IPS DF 19.7 (cell line): ENCODE measurements around the gene ATP6V1A.

Source experiments
- DNase-seq: peaks from one replicate; pipeline ENCODE4 v3.0.0-alpha.2; 2013; ENCODE audit warnings: low read depth, low spot score

ATP6V1A gene

DNA sequence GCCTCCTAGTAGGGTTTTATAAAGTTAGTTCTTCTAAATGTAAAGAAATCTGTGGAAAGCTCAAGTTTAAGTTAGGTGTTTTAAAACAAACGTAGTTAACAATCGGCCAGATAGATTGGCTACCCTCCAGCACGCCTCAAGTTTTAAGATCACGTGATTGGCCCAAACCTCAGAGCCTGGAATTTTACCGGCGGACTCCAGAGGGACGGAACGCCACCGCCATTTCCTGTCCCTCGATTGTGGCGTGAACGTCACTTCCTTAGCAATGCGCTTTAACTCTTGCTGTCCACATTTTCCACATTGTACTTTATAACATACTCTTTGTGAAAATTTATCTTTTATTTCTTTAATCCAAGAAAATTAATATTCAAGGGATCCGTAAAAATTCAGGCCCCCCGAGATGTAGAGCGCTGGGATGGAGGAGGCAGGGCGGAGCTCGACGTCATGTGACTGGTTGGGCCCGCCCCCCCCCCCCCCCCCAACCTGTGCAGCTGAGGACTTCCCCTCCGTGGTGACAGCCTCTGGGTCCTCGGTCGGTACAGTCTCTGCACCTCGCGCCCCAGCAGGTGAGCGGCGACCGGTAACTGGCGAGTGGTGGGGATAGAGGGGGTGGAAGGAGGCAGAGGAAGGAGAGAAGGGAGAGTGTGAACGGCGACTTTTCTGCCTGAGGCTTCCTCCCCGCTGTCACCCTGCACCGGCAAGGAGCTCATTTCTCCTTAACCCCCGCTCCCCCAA, at the start of gene ATP6V1A:
Gene ATP6V1A (plus strand): TSS at position 488 of the 735 bp plus-strand sequence. CDS start 31,719 bp downstream, outside the sequence.
- DNase-seq: no peak

DNA sequence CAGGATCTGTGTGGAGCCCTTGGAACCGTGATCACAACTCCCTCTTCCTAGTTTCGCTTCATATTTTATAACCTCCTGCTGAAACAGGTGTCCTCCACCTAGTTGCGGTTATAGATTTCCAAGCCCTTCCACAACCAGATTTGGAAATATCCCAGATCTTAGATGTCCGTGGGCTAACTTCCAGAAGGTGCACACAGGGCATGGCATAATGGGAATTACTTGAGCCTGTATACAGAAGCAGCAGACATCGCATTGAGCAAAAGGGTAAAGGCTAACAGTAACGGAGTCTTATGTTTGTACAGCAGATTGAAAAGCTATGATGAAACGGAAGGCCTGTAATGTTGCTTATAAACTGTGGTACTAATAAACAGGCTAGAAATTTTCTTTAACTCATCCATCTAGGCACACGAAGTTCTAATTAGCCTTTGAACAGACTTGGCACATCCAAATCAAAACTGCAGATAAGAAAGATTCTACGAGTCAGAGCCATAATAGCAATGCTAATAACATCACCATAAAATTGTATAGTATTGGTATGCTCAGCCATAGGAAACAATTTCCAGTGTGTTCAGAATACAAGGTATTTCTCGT, 49.2 kb upstream of the ATP6V1A start:
- no peak for DNase-seq

DNA sequence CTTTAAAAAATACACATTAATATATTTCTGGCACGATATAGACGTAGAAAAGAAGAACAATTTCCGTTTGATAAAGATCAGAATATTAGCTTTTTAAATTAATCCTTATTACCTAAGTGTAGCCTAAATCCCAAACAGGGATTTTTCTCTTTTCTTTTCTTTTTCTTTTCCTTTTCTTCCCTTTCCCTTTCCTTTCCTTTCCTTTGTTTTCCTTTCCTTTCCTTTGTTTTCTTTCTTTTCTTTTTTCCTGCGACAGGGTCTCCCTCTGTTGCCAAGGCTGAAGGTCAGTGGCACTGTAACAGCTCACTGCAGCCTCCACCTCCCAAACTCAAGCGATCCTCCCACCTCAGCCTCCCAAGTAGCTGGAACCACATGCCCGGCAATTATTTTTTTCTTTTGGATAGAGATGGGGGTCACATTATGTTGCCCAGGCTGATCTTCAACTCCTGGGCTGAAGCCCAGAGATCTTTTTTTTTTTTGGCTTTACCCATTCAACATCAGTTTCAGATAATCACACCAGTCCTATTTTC, 48.6 kb upstream of the ATP6V1A start:
- DNase-seq: no peak

DNA sequence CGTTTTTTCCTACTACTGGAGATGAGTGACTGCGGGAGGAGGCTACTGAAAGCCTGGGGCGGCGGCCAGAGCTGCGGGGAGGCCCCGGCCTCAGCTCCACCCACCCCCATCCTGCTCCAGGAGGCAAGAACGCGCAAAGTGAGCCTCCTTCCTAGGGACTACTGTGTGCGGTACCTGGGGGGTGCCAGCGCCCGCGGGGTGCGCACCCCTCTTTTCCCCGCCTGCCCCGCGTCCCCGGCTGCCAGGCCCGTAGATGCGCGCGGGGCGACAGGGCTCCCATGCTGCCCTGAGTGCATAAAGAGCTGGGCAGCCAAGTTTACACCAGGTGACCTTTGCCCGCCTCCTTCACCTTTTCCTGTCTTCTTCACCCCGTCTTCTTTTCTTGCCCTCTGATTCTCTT, 47.9 kb upstream of the ATP6V1A start:
- DNase-seq: no peak

DNA sequence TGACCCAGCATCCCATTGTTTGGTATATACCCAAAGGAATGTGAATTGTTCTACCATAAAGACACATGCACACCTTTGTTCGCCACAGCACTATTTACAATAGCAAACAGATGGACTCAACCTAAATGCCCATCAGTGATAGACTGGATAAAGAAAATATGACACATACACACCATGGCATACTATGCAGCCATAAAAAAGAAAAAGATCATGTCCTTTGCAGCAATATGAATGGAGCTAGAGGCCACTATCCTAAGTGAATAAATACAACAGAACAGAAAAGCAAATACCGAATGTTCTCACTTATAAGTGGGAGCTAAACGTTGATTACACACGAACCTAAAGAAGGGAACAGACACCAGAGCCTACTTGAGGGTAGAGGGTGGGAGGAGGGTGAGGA, 39.0 kb upstream of the ATP6V1A start:
- DNase-seq: no peak

DNA sequence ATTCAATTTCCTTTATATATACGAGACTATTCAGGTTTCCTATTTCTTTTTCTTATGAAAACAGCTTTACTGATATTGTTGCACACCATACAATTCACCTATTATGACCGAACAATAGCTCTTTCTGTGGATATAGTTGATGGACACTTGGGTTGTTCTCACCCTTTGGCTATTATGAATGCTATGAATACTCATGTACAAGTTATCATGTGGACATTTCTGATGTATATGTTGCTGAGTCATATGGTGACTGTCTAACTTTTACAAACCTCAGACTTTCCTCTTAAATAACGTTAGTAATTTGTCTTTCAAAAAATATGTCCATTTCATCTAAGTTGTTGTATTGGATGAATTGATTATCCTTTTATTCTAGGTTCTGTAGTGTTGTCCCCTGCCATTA, 34.7 kb upstream of the ATP6V1A start:
- DNase-seq: no peak

DNA sequence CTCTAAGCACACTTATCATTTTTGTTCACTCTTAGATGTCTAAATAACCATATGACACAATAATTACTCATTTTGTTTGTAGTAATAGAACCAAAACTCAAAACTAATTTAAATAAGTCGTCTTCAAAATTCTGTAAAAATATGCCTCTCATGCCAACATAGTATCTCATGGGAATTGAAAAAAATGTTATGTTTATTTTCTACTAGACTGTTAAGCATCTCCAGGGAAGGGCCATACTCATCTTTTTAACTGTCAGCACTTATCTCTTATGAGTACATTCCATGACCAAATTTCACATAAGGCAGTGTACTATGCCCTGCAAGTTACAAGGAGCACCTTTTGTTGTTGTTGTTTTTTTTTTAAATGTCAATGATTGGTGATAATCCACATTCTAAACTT, 32.1 kb upstream of the ATP6V1A start:
- no peak for DNase-seq

DNA sequence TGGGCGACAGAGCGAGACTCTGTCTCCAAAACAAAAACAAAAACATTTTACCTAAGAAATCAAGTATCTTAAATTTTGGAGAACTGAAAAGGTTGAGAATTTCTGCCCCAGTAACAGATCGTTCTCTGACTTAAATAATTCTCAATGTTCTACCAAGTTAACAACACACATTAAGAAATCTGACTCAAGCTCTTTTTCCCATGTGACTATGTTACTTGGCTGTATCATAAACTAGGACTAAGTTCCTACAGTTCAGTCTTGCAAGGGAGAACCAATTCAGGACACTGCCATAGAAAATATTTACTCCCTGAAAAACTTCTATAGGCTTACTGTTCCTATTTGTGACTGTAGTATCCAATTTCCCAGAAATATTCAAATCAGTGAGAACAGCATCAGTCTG, 29.5 kb upstream of the ATP6V1A start:
- no peak for DNase-seq

DNA sequence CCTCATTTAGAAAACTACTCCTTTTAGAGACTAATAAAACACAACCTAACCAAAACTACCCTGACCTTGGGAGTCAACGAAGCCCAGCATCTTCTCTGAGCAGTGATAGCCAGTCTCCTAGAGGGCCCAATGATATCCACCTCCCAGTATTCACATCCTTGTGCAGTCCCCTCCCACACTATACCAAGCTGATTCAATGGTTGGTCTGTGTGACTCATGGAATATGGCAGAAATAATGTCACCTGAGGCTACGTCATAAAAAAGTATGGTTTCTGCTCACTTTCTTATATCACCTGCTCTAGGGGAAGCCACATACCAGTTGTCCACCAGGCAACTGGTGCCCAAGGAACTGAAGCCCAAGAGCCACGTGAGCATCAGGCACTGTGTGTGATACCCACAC, 29.0 kb upstream of the ATP6V1A start:
- no peak for DNase-seq

DNA sequence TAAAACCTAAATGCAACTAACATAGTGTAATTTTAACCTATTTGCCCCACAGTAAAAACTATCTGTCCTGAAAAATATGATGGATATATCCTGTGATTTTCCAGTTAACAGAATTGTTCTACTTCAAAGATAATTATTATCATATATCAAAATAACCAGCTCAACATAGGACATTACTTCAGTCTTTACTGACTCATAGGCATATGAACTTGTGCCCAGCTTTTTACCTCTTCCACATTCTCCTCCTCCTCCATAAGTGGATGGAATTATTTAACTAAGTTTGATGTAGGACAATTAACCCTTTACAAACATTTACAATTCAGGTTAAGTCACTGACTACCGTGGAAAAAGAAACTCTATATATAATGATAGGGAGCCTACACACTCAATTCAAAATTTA, 27.5 kb upstream of the ATP6V1A start:
- no peak for DNase-seq

DNA sequence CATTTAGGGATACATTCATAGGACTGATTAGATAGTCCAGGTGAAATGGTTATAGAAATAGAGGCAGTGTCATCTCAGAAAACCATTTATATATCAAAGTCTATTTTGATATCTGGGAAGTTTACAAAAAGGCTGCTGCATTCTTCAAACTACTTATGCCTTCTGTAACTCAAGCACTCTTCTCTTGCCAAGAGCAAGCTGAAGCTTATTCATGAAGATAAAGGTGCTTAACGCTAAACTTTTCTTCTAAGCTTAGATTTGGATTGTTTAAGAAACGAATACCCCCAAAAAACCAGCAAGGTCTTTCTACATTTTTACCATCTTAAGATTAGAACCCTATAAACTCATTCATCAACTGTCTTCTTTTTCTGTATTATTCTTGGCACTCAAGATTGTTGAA, 27.1 kb upstream of the ATP6V1A start:
- no peak for DNase-seq

DNA sequence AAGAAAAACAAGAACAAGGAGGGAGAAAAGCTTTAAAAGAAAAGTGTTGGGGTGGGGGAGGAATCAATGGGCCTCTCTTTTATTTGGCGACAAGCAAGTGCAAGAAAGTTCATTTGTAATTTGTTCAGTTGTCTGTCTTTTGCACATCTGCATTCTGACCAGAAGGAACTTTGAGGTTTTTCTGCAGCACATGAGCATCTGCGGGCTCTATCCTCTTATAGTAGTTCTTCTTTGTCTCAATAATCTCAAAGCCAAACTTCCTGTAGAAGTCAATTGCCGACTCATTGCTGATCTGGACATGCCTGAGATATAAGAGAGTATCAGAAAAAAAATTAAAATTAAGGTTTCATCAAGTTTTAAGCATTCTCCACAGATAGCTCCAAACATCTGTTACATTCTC, 25.2 kb upstream of the ATP6V1A start:
- no peak for DNase-seq

DNA sequence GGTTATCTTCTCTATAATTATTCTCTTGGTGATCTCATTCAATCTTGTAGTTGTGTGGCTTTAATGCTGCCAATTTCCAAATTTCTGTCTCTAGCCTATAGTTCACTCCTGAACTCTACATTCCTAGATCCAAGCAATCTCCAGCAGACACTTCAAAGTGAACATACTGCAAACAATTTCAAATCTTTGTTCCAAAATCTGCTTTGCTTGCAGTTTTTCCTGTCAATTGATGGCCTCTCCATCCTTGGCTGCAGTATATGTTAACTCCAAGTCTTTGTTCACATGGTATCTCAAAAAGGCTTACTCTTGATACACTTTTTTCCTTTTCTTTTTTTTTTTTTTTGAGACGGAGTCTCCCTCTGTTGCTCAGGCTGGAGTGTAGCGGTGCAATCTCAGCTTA, 18.2 kb upstream of the ATP6V1A start:
- no peak for DNase-seq

DNA sequence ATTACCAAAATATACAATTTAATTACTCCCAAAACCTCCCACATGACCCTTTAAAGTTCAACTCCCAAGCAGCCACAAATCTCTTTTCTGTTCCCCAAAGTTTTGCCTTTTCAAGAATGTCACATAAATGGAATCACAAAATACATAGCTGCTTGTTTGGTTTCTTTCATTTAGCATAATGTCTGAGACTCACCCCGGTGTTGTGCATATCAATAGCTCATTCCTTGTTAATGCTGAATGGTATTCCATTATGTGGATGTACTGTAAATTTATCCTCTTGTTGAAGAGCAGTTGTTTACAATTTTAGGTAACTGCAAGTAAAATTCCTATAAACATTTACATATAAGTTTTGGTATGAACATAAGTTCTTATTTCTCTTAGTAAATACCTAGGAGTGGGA, 16.3 kb upstream of the ATP6V1A start:
- no peak for DNase-seq

DNA sequence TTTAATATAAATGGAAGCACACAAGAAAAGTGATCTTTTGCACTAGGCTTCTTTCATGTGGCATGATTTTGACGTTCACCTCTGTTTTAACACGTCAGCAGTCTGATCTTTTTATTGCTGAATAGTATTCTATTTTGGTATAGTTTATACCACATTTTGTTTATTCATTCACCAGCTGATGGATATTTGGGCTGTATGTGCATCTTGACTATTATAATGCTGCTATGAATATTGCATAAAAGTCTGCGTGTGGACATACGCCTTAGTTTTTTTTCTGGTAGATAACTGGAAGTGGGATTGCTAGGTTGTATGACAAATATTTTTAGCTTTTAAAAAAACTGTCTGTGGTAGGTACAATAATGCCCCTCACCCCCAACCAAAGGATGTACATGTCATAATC, 15.1 kb upstream of the ATP6V1A start:
- DNase-seq: no peak

DNA sequence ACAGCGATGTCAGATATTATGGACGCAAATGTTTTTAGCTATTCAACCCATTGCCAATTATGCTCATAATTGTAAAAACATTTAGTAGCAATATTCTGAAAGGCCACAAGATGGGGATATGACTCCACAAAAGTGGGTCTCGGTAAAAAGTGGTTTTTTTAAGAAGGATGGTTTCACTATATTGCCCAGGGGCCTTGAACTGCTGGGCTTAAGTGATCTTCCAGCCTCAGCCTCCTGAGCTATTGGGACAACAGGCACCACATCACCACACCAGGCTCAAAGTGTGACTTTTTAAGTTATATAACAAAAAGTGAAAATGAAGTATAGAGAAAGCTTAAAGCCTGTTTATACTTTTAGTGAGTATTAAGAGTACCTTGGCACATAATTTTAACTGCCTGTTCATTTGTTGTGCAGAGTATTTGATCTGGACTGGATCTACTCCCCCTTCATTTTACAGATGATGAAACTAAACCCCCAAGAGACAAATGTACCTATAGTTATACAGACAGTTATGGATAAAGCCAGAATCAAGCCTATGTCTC, 10.2 kb upstream of the ATP6V1A start:
- no peak for DNase-seq

DNA sequence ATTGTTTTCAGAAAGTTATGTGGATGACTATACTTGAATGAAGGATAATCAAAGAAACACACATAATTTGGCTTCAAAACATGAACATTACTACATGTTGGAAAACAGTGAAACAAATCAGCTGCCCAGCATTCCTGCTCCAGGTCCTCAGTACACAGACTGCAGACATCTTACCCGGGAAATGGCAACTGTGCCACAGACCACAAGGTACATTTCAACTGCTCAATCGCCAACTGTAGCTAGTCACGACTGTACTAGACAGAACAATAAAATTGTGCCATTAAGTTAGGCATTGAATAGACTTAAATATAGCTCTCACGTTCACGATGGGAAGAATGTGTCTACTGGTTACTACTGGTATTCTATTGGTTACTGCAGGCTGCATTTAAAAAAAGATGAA, 5.7 kb upstream of the ATP6V1A start:
- DNase-seq: no peak

DNA sequence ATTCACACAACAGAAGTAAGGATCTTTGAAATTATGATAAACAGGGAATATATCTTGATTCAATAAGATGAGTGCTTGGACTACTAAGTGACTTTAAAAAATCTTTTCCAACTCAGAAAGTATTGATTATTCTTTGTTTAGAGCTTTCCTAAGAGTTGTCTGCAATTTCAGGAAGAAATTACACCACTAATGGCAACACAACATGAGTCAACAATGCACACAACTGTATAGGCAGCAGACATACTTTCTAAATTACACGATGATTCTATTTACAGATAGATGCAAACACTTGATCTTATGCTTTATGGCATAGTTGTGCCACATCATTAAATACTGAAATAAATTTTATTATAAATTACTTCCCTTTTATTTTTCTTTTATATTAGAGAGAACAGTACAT, 5.2 kb upstream of the ATP6V1A start:
- DNase-seq: no peak

DNA sequence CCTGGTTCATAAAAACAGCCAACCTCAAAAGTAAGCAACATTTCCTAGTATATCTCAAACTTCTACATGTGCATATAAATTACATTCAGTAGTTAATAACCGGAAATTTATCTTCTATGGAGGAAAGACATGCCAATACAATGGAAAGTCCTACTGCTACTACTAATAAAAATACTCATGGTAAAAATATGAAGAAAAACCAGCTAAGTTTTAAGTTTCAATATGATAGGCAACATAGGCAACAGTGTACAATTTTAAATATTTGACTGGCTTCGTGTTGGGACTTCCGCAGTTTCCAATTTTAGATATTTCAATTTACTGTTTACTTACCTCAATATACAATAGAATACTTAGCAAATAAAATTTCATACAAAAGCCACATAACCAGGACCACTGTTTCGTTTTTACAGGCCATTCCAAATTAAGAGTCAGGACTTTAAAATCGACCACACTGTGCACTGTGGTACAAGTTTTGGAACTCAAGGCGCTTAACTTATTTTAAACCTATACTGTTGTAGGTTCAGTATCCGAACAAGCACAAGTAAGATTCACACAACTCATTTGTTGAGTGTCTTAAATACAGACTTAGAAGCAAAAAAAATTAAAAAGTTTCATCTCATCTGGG, 3.7 kb upstream of the ATP6V1A start:
- no peak for DNase-seq

DNA sequence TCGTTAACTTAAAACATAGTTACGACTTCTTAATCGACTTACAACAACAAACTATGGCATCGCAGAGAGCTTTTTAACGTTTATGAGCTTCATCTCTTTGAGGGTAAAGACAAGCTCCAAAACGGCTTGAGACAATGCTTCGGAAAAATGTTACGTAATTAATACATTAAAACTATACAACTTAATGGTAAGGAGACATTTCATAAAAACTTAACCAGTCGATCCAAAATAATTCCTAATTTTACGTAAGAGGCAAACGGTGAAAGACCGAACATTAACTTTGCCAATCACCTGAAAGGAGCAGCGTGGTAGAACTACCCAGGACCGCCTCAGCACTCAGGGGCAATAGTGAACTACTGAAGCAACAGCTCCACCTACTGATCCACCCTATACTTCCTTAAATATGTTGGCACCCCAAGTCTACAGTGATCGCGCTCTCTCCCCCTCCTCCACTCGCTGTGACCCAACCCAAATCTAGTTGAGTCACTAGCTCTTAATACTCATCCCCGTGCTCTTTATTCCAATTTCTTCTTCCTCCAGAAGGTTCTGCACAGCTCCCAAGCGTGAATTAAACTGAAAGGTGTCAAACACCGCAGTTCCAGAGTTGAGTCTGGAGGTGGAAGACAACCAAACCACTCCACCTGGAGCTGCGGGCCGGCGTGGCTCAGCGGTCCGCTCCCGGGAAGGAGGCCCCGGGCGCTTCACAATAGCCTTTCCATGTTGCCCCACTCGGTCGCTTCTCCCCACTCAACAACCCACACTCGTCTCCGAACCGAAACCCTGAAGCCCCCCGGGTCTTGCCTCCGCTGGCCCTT, 1.7 kb upstream of the ATP6V1A start:
- peak; percentile 71 for DNase-seq

DNA sequence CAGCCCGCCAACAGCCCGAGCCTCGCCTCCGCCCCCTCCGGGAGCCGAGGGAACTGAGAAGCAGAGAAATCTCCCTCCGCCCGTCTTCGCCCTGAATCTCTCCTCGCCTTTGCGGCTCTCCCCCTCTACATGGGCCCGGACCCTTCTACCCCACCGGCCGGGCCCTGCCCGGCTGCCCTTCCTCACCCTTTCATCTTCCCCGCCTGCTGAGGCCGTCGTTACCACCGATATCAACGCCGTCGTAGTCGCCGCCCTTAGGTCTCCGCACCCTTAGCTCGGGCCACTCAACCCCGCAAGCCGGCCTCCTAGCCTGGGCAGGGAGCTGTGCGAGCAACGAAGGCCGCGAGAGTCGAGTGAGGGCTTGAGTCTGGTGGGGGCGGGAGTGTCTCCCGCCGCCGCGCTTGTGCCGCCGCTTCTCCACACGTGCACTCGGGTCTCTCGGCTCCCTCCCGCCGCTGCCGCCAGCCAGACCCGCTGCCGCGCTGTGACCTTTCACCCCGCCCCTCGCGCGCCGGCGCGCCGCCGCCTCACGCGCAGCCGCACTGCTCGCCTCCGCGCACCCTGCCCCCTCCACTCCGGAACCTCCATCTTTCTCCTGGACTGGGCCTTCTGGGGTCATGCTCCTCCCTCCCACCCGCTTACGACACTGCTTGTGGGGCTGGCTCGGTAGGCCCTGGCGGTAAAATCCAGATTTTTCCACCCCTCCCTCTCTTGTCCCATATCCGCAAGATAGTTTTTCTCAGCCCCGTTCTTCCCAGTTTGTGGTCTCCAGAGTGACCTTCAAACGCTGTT, 883 bp upstream of the ATP6V1A start, which contains the start of gene NAA50:
Gene NAA50 (minus strand): TSS at position 494 of the 792 bp plus-strand sequence. CDS start 300 bp downstream, at position 194.
- DNase-seq: peak; percentile 74
